HepG2 (cell line): ENCODE measurements around the gene NEURL1B. TPM values are rescaled to one million over a fixed set of nuclear protein-coding genes. Genes with fewer than 3 reads are reported as not detected.

Experiments used
- AHR ChIP-seq: IDR thresholded peaks from 2 replicates; pipeline ENCODE4 v1.6.1; 2018; ENCODE audit warnings: missing genetic modification reagents, missing compliant biosample characterization
- ELF1 ChIP-seq: sonication (generic); formaldehyde crosslinking; IDR thresholded peaks from 2 replicates; pipeline ENCODE4 v1.4.0; 2020; ENCODE audit warnings: missing genetic modification reagents
- NONO ChIP-seq, 2 experiments: fragments of 450-650 bp in 1 of 2; sonication (generic) in 1 of 2; formaldehyde crosslinking in 1 of 2; IDR thresholded peaks in 1 of 2; conservative IDR thresholded peaks in 1 of 2; 2 replicates each; pipeline versions ENCODE4 v1.6.1 to v1.8.0; 2017 to 2022; ENCODE audit warnings: mild to moderate bottlenecking in 1 of 2, missing genetic modification reagents in 1 of 2, moderate library complexity in 1 of 2
- RAD51 ChIP-seq: fragments of 450-650 bp; IDR thresholded peaks from 2 replicates; pipeline ENCODE4 v1.6.1; 2016; ENCODE audit warnings: borderline replicate concordance
- SOX6 ChIP-seq, 2 experiments: fragments of 450-650 bp in 1 of 2; sonication (generic) in 1 of 2; formaldehyde crosslinking in 1 of 2; IDR thresholded peaks; 2 replicates each; pipeline versions ENCODE4 v1.4.0 to v1.6.1; 2017 to 2020; ENCODE audit warnings: antibody characterized with exemption in 1 of 2, mild to moderate bottlenecking in 1 of 2, missing genetic modification reagents in 1 of 2
- TRIM24 ChIP-seq: sonication (generic); formaldehyde crosslinking; IDR thresholded peaks from 2 replicates; pipeline ENCODE4 v1.8.0; 2022; ENCODE audit warnings: mild to moderate bottlenecking, missing genetic modification reagents
- ZBTB7B ChIP-seq: sonication (generic); formaldehyde crosslinking; IDR thresholded peaks from 2 replicates; pipeline ENCODE4 v1.4.0; 2020; ENCODE audit warnings: missing genetic modification reagents
- ZNF501 ChIP-seq: sonication (generic); formaldehyde crosslinking; IDR thresholded peaks from 2 replicates; pipeline ENCODE4 v1.5.1; 2020; ENCODE audit warnings: mild to moderate bottlenecking, moderate library complexity, missing genetic modification reagents
- ZNF737 ChIP-seq: sonication (generic); formaldehyde crosslinking; IDR thresholded peaks from 2 replicates; pipeline ENCODE4 v1.5.0; 2020; ENCODE audit warnings: missing genetic modification reagents, mild to moderate bottlenecking, borderline replicate concordance
- ZNF816 ChIP-seq: sonication (generic); formaldehyde crosslinking; IDR thresholded peaks from 2 replicates; pipeline ENCODE4 v1.8.0; 2022; ENCODE audit warnings: missing genetic modification reagents, mild to moderate bottlenecking, borderline replicate concordance
- ZSCAN25 ChIP-seq: sonication (generic); formaldehyde crosslinking; IDR thresholded peaks from 2 replicates; pipeline ENCODE4 v1.8.0; 2022; ENCODE audit warnings: mild to moderate bottlenecking, missing genetic modification reagents
- polyA plus RNA-seq, 8 experiments: library from polyadenylated mRNA; depleted of rRNA in 3 of 8; stranded (reverse) in 7 of 8; unstranded in 1 of 8; fragments of >200 nt; fragmentation: Illumina TruSeq in 4 of 8; extraction: Trizol in 4 of 8; gene quantifications; 2 replicates each; pipeline versions ENCODE4 v1.2.1 to v1.2.3, GENCODE V29; 2011 to 2016; ENCODE audit warnings: low read depth in 4 of 8, missing spikeins in 1 of 8, mixed read lengths in 1 of 8; ENCODE audit not compliant: insufficient read depth in 1 of 8
- total RNA-seq, 5 experiments: library from RNA; depleted of rRNA; stranded (reverse); fragments of >200 nt; fragmentation: Illumina TruSeq; extraction: Trizol; gene quantifications; 2 replicates each; pipeline ENCODE4 v1.2.3, GENCODE V29; 2016; ENCODE audit warnings: low read depth in 1 of 5
- TF ChIP-seq, protein P1 (sequence below): IDR thresholded peaks from 2 replicates; pipeline ENCODE4 v1.6.1; 2016; ENCODE audit warnings: mild to moderate bottlenecking
- TF ChIP-seq, protein P2 (sequence below): sonication (generic); formaldehyde crosslinking; IDR thresholded peaks from 2 replicates; pipeline ENCODE4 v1.5.1; 2020; ENCODE audit warnings: mild to moderate bottlenecking, missing genetic modification reagents, borderline replicate concordance
- TF ChIP-seq, protein P3 (sequence below): sonication (generic); formaldehyde crosslinking; IDR thresholded peaks from 2 replicates; pipeline ENCODE4 v1.4.0; 2020; ENCODE audit warnings: missing genetic modification reagents, borderline replicate concordance
- TF ChIP-seq, protein P4 (sequence below): IDR thresholded peaks from 2 replicates; pipeline ENCODE4 v1.6.1; 2018; ENCODE audit warnings: missing genetic modification reagents, mild to moderate bottlenecking, missing compliant biosample characterization

The NEURL1B gene
- total and polyA plus RNA-seq, 2 of the 13 experiments (the other 11 are each of a cell fraction or from before 2014, with no cell fraction given) = 0.09 to 0.13 TPM

DNA sequence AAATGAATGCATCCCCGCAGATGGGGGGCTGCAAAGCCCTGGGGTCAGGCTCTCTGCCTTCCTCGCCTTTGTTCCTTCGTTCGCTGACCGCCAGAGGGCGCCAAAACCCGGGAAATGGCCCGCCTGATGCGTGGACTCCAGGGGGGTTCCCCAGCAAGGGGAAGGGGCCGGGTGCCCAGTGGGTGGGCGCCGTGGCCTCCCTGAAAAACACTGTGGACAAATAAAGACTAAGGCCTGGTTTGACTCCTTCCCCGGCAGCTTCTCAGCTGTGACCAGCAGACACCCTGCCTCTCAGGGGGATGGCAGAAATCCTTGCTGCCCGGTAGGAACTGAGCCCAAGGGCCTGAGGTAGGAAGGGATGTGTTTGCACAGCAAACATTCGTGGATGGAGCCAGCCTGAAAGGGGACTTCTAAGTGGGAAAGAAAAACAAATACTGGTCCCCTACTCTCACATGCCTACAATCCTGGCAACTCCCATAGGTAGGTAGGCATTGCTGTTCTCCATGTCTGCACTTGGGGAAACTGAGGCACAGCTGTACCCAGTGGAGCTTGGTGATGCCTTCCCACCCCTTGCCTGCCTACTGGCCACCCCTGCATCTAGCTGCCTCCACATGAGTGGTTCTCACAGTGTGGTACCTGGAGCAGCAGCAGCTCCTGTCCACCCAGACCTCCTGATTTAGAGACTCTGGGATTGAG, 72.2 kb downstream of the NEURL1B start (continued):
- TF ChIP-seq ZNF737 (CRISPR knock-in tag) (0 out of 2 replicates have a peak, but pooled peaks have one; percentile 14), NONO (IDR thresholded peaks at IDR 0.05) (no peak), NONO (CRISPR knock-in tag; conservative IDR thresholded peaks at IDR 0.05) (0 out of 2 replicates have a peak, but pooled peaks have one; percentile 24), SOX6 (IDR thresholded peaks at IDR 0.05) (no peak), SOX6 (CRISPR knock-in tag; IDR thresholded peaks at IDR 0.05) (peak; percentile 44), ZBTB7B (peak; percentile 69), ZSCAN25 (CRISPR knock-in tag) (0 out of 2 replicates have a peak, but pooled peaks have one; percentile 47), ZNF501 (peak; percentile 71), ZNF816 (CRISPR knock-in tag) (0 out of 2 replicates have a peak, but pooled peaks have one; percentile 57), TRIM24 (no peak), ELF1 (CRISPR knock-in tag) (peak; percentile 29; the same call in 1 of the 2 replicates), AHR (CRISPR knock-in tag) (0 out of 2 replicates have a peak, but pooled peaks have one; percentile 40), RAD51 (no peak)
- TF ChIP-seq, protein P1, sequence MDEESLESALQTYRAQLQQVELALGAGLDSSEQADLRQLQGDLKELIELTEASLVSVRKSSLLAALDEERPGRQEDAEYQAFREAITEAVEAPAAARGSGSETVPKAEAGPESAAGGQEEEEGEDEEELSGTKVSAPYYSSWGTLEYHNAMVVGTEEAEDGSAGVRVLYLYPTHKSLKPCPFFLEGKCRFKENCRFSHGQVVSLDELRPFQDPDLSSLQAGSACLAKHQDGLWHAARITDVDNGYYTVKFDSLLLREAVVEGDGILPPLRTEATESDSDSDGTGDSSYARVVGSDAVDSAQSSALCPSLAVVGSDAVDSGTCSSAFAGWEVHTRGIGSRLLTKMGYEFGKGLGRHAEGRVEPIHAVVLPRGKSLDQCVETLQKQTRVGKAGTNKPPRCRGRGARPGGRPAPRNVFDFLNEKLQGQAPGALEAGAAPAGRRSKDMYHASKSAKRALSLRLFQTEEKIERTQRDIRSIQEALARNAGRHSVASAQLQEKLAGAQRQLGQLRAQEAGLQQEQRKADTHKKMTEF = 0 out of 2 replicates have a peak, but pooled peaks have one; percentile 28
- TF ChIP-seq, protein P2, sequence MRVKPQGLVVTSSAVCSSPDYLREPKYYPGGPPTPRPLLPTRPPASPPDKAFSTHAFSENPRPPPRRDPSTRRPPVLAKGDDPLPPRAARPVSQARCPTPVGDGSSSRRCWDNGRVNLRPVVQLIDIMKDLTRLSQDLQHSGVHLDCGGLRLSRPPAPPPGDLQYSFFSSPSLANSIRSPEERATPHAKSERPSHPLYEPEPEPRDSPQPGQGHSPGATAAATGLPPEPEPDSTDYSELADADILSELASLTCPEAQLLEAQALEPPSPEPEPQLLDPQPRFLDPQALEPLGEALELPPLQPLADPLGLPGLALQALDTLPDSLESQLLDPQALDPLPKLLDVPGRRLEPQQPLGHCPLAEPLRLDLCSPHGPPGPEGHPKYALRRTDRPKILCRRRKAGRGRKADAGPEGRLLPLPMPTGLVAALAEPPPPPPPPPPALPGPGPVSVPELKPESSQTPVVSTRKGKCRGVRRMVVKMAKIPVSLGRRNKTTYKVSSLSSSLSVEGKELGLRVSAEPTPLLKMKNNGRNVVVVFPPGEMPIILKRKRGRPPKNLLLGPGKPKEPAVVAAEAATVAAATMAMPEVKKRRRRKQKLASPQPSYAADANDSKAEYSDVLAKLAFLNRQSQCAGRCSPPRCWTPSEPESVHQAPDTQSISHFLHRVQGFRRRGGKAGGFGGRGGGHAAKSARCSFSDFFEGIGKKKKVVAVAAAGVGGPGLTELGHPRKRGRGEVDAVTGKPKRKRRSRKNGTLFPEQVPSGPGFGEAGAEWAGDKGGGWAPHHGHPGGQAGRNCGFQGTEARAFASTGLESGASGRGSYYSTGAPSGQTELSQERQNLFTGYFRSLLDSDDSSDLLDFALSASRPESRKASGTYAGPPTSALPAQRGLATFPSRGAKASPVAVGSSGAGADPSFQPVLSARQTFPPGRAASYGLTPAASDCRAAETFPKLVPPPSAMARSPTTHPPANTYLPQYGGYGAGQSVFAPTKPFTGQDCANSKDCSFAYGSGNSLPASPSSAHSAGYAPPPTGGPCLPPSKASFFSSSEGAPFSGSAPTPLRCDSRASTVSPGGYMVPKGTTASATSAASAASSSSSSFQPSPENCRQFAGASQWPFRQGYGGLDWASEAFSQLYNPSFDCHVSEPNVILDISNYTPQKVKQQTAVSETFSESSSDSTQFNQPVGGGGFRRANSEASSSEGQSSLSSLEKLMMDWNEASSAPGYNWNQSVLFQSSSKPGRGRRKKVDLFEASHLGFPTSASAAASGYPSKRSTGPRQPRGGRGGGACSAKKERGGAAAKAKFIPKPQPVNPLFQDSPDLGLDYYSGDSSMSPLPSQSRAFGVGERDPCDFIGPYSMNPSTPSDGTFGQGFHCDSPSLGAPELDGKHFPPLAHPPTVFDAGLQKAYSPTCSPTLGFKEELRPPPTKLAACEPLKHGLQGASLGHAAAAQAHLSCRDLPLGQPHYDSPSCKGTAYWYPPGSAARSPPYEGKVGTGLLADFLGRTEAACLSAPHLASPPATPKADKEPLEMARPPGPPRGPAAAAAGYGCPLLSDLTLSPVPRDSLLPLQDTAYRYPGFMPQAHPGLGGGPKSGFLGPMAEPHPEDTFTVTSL = peak; percentile 56; the same call in 1 of the 2 replicates
- TF ChIP-seq, protein P3, sequence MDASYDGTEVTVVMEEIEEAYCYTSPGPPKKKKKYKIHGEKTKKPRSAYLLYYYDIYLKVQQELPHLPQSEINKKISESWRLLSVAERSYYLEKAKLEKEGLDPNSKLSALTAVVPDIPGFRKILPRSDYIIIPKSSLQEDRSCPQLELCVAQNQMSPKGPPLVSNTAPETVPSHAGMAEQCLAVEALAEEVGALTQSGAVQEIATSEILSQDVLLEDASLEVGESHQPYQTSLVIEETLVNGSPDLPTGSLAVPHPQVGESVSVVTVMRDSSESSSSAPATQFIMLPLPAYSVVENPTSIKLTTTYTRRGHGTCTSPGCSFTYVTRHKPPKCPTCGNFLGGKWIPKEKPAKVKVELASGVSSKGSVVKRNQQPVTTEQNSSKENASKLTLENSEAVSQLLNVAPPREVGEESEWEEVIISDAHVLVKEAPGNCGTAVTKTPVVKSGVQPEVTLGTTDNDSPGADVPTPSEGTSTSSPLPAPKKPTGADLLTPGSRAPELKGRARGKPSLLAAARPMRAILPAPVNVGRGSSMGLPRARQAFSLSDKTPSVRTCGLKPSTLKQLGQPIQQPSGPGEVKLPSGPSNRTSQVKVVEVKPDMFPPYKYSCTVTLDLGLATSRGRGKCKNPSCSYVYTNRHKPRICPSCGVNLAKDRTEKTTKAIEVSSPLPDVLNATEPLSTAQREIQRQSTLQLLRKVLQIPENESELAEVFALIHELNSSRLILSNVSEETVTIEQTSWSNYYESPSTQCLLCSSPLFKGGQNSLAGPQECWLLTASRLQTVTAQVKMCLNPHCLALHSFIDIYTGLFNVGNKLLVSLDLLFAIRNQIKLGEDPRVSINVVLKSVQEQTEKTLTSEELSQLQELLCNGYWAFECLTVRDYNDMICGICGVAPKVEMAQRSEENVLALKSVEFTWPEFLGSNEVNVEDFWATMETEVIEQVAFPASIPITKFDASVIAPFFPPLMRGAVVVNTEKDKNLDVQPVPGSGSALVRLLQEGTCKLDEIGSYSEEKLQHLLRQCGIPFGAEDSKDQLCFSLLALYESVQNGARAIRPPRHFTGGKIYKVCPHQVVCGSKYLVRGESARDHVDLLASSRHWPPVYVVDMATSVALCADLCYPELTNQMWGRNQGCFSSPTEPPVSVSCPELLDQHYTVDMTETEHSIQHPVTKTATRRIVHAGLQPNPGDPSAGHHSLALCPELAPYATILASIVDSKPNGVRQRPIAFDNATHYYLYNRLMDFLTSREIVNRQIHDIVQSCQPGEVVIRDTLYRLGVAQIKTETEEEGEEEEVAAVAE = 0 out of 2 replicates have a peak, but pooled peaks have one; percentile 47
- TF ChIP-seq, protein P4, sequence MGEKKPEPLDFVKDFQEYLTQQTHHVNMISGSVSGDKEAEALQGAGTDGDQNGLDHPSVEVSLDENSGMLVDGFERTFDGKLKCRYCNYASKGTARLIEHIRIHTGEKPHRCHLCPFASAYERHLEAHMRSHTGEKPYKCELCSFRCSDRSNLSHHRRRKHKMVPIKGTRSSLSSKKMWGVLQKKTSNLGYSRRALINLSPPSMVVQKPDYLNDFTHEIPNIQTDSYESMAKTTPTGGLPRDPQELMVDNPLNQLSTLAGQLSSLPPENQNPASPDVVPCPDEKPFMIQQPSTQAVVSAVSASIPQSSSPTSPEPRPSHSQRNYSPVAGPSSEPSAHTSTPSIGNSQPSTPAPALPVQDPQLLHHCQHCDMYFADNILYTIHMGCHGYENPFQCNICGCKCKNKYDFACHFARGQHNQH (CRISPR knock-in tag) = no peak
